ENCODE measurements around the gene SOSTDC1. TPM values are rescaled to one million over a fixed set of nuclear protein-coding genes. Genes with fewer than 3 reads are reported as not detected.

Gene SOSTDC1
- polyA plus RNA-seq, 1 of the 3 experiments (the other 2 are of a cell fraction): 0.13 TPM

- Histone ChIP-seq H3K27ac (ENCODE audit: low read depth in 2 of 2, low read length in 1 of 2) (no peak overlapping the region), H3K27me3 (ENCODE audit: insufficient read depth) (no peaks in the 10 kb centered on the region; the same call in 1 of the 2 replicates), H3F3A (replicated peaks; ENCODE audit: insufficient read depth) (no peaks in the 10 kb centered on the region), H3K79me2 (ENCODE audit: insufficient read depth) (no peaks in the 10 kb centered on the region), H3K9me2 (no peaks in the 10 kb centered on the region), H3K36me3 (replicated peaks in 1 of 2; ENCODE audit: control insufficient read depth in 1 of 2, insufficient read depth in 2 of 2, low read length in 1 of 2) (no peaks in the 10 kb centered on the region), H4K20me1 (ENCODE audit: insufficient read depth) (no peaks in the 10 kb centered on the region), H2AFZ (ENCODE audit: low read depth) (no peak overlapping the region), H3K4me1 (ENCODE audit: control insufficient read depth in 1 of 2, insufficient read depth in 2 of 2, low read depth in 1 of 2, low read length in 1 of 2) (no peaks in the 10 kb centered on the region; a peak in 1 of 4 replicates), H3K9ac (no peak overlapping the region), H3K4me2 (no peak overlapping the region), H3K9me3 (no peaks in the 10 kb centered on the region), H3K4me3 (ENCODE audit: low read depth in 2 of 2, low read length in 1 of 2) (no peak overlapping the region)
- WGBS (ENCODE audit: low lambda C conversion rate): 26% methylated on average over 1 of the region's 1 CpG
- CTCF ChIA-PET: interaction anchor here (1.1 to 2.9 kb wide), 3 partner anchors 13 to 104 kb away, joined by 3 to 26 read pairs (median 5); no protein-coding TSS in a partner anchor
- DNase-seq: no peak
- POLR2A ChIA-PET: no interaction called here
- no peak for TF ChIP-seq MXI1 (IDR thresholded peaks at IDR 0.05; ENCODE audit: low read depth, low read length)
- no peak for TF ChIP-seq USF2 (IDR thresholded peaks at IDR 0.05; ENCODE audit: borderline replicate concordance, low read depth, low read length)
- no peak for TF ChIP-seq MEF2A (IDR thresholded peaks at IDR 0.05; ENCODE audit: borderline replicate concordance, low read depth)
- no peak for TF ChIP-seq REST (IDR thresholded peaks at IDR 0.05; ENCODE audit: low read depth, low read length)
- TF ChIP-seq RXRA (IDR thresholded peaks at IDR 0.05; ENCODE audit: borderline replicate concordance, low read depth): no peak
- TF ChIP-seq TAF1 (IDR thresholded peaks at IDR 0.05; ENCODE audit: borderline replicate concordance, low read depth, low read length): no peak
- no peak for TF ChIP-seq SMC3 (IDR thresholded peaks at IDR 0.05; ENCODE audit: low read depth, low read length)
- no peak for TF ChIP-seq CTCF (IDR thresholded peaks at IDR 0.05)
- TF ChIP-seq ZBTB33 (IDR thresholded peaks at IDR 0.05; ENCODE audit: borderline replicate concordance, low read depth): no peak
- no peak for TF ChIP-seq USF1 (IDR thresholded peaks at IDR 0.05; ENCODE audit: borderline replicate concordance, low read depth)
Observed at GRCh38 chr7:16447876-16448275, 17.7 kb downstream of the SOSTDC1 start.

Measured in SK-N-SH (cell line).